HCT116 (cell line): ENCODE results near the gene PPP3R1.

ENCODE experiments used
- CEBPB ChIP-seq: IDR thresholded peaks from 2 replicates; pipeline ENCODE4 v1.6.1; 2012; ENCODE audit warnings: low read depth
- EZH2phosphoT487 ChIP-seq: fragments of 200-600 bp; IDR thresholded peaks from 2 replicates; pipeline ENCODE4 v1.6.1; 2018; ENCODE audit warnings: antibody characterized with exemption, borderline replicate concordance
- FOSL1 ChIP-seq: IDR thresholded peaks from 2 replicates; pipeline ENCODE4 v1.6.1; 2012; ENCODE audit warnings: low read depth
- JUND ChIP-seq: IDR thresholded peaks from 2 replicates; pipeline ENCODE4 v1.6.1; 2012
- RAD21 ChIP-seq: IDR thresholded peaks from 2 replicates; pipeline ENCODE4 v1.6.1; 2012; ENCODE audit warnings: low read depth, mild to moderate bottlenecking
- SIN3A ChIP-seq: IDR thresholded peaks from 2 replicates; pipeline ENCODE4 v1.6.1; 2012; ENCODE audit warnings: low read depth
- SRF ChIP-seq: IDR thresholded peaks from 2 replicates; pipeline ENCODE4 v1.6.1; 2012; ENCODE audit warnings: low read depth
- YY1 ChIP-seq: IDR thresholded peaks from 2 replicates; pipeline ENCODE4 v1.6.1; 2011; ENCODE audit warnings: low read length, low read depth, moderate library complexity, mild to moderate bottlenecking; ENCODE audit not compliant: insufficient replicate concordance; ENCODE audit errors: extremely low read depth
- TF ChIP-seq, protein P1 (sequence below), 3 experiments: fragments of 200-600 bp in 1 of 3; sonication (generic) in 1 of 3; IDR thresholded peaks in 2 of 3; conservative IDR thresholded peaks in 1 of 3; 2 replicates each; pipeline ENCODE4 v1.5.1; 2012 to 2017; ENCODE audit warnings: low read depth in 2 of 3, low read length in 2 of 3, antibody characterized with exemption in 1 of 3, borderline replicate concordance in 1 of 3, control low read depth in 1 of 3, mild to moderate bottlenecking in 1 of 3, mixed read lengths in 1 of 3, mixed run types in 1 of 3, moderate library complexity in 1 of 3; ENCODE audit not compliant: insufficient read depth in 1 of 3
- TF ChIP-seq, protein P2 (sequence below): IDR thresholded peaks from 2 replicates; pipeline ENCODE4 v1.6.1; 2012

DNA sequence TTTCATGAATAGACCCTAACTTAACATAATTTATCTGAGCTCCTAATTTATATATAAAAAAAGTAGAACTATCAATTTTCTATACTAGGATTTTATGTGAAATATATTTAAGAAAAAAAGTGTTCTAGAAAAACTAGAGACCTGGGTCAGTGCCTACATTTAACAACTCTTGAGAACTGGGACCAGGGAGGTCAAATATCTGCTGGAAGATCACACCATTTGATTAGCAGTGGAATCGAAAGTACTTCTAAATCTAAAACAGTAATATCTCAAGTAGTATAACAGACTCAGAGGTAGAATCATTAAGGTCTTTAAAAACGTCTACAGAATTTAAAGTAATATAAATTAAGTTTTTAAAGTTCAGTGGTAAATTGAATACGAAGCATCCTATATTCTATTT is 34.6 kb downstream of the PPP3R1 start:
- TF ChIP-seq, protein P1, sequence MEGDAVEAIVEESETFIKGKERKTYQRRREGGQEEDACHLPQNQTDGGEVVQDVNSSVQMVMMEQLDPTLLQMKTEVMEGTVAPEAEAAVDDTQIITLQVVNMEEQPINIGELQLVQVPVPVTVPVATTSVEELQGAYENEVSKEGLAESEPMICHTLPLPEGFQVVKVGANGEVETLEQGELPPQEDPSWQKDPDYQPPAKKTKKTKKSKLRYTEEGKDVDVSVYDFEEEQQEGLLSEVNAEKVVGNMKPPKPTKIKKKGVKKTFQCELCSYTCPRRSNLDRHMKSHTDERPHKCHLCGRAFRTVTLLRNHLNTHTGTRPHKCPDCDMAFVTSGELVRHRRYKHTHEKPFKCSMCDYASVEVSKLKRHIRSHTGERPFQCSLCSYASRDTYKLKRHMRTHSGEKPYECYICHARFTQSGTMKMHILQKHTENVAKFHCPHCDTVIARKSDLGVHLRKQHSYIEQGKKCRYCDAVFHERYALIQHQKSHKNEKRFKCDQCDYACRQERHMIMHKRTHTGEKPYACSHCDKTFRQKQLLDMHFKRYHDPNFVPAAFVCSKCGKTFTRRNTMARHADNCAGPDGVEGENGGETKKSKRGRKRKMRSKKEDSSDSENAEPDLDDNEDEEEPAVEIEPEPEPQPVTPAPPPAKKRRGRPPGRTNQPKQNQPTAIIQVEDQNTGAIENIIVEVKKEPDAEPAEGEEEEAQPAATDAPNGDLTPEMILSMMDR (IDR thresholded peaks at IDR 0.05 in 2 of 3, conservative IDR thresholded peaks at IDR 0.05 in 1 of 3; ENCODE audit: borderline replicate concordance in 1 of 3, insufficient read depth in 1 of 3, low read depth in 2 of 3, low read length in 2 of 3): no peak
- TF ChIP-seq EZH2phosphoT487 (no peak), SRF (no peak), CEBPB (no peak), FOSL1 (no peak), YY1 (no peak), SIN3A (no peak), JUND (no peak), RAD21 (no peak)
- TF ChIP-seq, protein P2, sequence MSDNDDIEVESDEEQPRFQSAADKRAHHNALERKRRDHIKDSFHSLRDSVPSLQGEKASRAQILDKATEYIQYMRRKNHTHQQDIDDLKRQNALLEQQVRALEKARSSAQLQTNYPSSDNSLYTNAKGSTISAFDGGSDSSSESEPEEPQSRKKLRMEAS: no peak
